HepG2 (cell line): ENCODE results near the gene NBR1. TPM values are rescaled to one million over a fixed set of nuclear protein-coding genes. Genes with fewer than 3 reads are reported as not detected.

ENCODE experiments used
- GTF2F1 ChIP-seq: fragments of 150-350 bp; IDR thresholded peaks from 2 replicates; pipeline ENCODE4 v1.6.1; 2014; ENCODE audit warnings: low read length
- HNRNPUL1 ChIP-seq: fragments of 200-400 bp; formaldehyde crosslinking; IDR thresholded peaks from 2 replicates; pipeline ENCODE4 v1.6.1; 2017; ENCODE audit warnings: low read depth, mild to moderate bottlenecking, low read length, moderate library complexity
- KAT7 ChIP-seq: IDR thresholded peaks from 2 replicates; pipeline ENCODE4 v1.6.1; 2018; ENCODE audit warnings: borderline replicate concordance, missing compliant biosample characterization
- KDM5A ChIP-seq: fragments of 200-600 bp; sonication (generic); IDR thresholded peaks from 2 replicates; pipeline ENCODE4 v1.7.0; 2018; ENCODE audit warnings: antibody characterized with exemption, mild to moderate bottlenecking, low read length, borderline replicate concordance
- PLRG1 ChIP-seq: fragments of 450-650 bp; conservative IDR thresholded peaks from 2 replicates; pipeline ENCODE4 v1.6.1; 2016
- RFX1 ChIP-seq: fragments of 450-650 bp; IDR thresholded peaks from 2 replicates; pipeline ENCODE4 v1.6.1; 2017
- SIN3A ChIP-seq: IDR thresholded peaks from 2 replicates; pipeline ENCODE4 v1.6.1; 2011; ENCODE audit warnings: low read depth, mild to moderate bottlenecking, control low read depth, low read length, borderline replicate concordance
- SP2 ChIP-seq: sonication (generic); formaldehyde crosslinking; IDR thresholded peaks from 2 replicates; pipeline ENCODE4 v1.5.1; 2020; ENCODE audit warnings: mild to moderate bottlenecking, missing genetic modification reagents
- ZFP62 ChIP-seq: sonication (generic); formaldehyde crosslinking; IDR thresholded peaks from 2 replicates; pipeline ENCODE4 v1.4.0; 2020; ENCODE audit warnings: missing genetic modification reagents
- ZNF121 ChIP-seq: sonication (generic); formaldehyde crosslinking; IDR thresholded peaks from 2 replicates; pipeline ENCODE4 v1.5.0; 2020; ENCODE audit warnings: mild to moderate bottlenecking, missing genetic modification reagents
- ZNF3 ChIP-seq: IDR thresholded peaks from 2 replicates; pipeline ENCODE4 v1.7.0; 2017; ENCODE audit warnings: inconsistent platforms
- ZNF30 ChIP-seq: sonication (generic); formaldehyde crosslinking; IDR thresholded peaks from 2 replicates; pipeline ENCODE4 v1.5.0; 2020; ENCODE audit warnings: mild to moderate bottlenecking, missing genetic modification reagents
- ZNF432 ChIP-seq: sonication (generic); formaldehyde crosslinking; IDR thresholded peaks from 2 replicates; pipeline ENCODE4 v1.5.0; 2020; ENCODE audit warnings: missing genetic modification reagents, mild to moderate bottlenecking, borderline replicate concordance
- ZNF44 ChIP-seq: sonication (generic); formaldehyde crosslinking; IDR thresholded peaks from 2 replicates; pipeline ENCODE4 v1.5.1; 2020; ENCODE audit warnings: mild to moderate bottlenecking, missing genetic modification reagents
- ZNF709 ChIP-seq: sonication (generic); formaldehyde crosslinking; IDR thresholded peaks from 2 replicates; pipeline ENCODE4 v1.5.0; 2020; ENCODE audit warnings: mild to moderate bottlenecking, missing genetic modification reagents
- ZNF878 ChIP-seq: sonication (generic); formaldehyde crosslinking; IDR thresholded peaks from 2 replicates; pipeline ENCODE4 v1.8.1; 2023; ENCODE audit warnings: mild to moderate bottlenecking, missing genetic modification reagents, moderate library complexity
- polyA plus RNA-seq, 8 experiments: library from polyadenylated mRNA; depleted of rRNA in 3 of 8; stranded (reverse) in 7 of 8; unstranded in 1 of 8; fragments of >200 nt; fragmentation: Illumina TruSeq in 4 of 8; extraction: Trizol in 4 of 8; gene quantifications; 2 replicates each; pipeline versions ENCODE4 v1.2.1 to v1.2.3, GENCODE V29; 2011 to 2016; ENCODE audit warnings: low read depth in 4 of 8, missing spikeins in 1 of 8, mixed read lengths in 1 of 8; ENCODE audit not compliant: insufficient read depth in 1 of 8
- total RNA-seq, 5 experiments: library from RNA; depleted of rRNA; stranded (reverse); fragments of >200 nt; fragmentation: Illumina TruSeq; extraction: Trizol; gene quantifications; 2 replicates each; pipeline ENCODE4 v1.2.3, GENCODE V29; 2016; ENCODE audit warnings: low read depth in 1 of 5
- TF ChIP-seq, protein P1 (sequence below), 2 experiments: sonication (generic) in 1 of 2; formaldehyde crosslinking in 1 of 2; IDR thresholded peaks; 2 replicates each; pipeline versions ENCODE4 v1.4.0 to v1.6.1; 2016 to 2020; ENCODE audit warnings: borderline replicate concordance in 1 of 2, low read depth in 1 of 2, mild to moderate bottlenecking in 1 of 2, missing genetic modification reagents in 1 of 2
- TF ChIP-seq, protein P2 (sequence below): sonication (generic); formaldehyde crosslinking; conservative IDR thresholded peaks from 2 replicates; pipeline ENCODE4 v1.8.0; 2022; ENCODE audit warnings: missing genetic modification reagents
- TF ChIP-seq, protein P3 (sequence below): sonication (generic); formaldehyde crosslinking; IDR thresholded peaks from 2 replicates; pipeline ENCODE4 v1.4.0; 2020; ENCODE audit warnings: missing genetic modification reagents
- TF ChIP-seq, protein P4 (sequence below), 2 experiments: sonication (generic) in 1 of 2; formaldehyde crosslinking in 1 of 2; IDR thresholded peaks; 2 replicates each; pipeline versions ENCODE4 v1.4.0 to v1.6.1; 2018 to 2020; ENCODE audit warnings: missing genetic modification reagents in 2 of 2, borderline replicate concordance in 1 of 2, low read depth in 1 of 2, mild to moderate bottlenecking in 1 of 2, missing biosample characterization in 1 of 2

Gene NBR1
- total and polyA plus RNA-seq, 2 of the 13 experiments (the other 11 are each of a cell fraction or from before 2014, with no cell fraction given), result 51.7 to 121 TPM

DNA sequence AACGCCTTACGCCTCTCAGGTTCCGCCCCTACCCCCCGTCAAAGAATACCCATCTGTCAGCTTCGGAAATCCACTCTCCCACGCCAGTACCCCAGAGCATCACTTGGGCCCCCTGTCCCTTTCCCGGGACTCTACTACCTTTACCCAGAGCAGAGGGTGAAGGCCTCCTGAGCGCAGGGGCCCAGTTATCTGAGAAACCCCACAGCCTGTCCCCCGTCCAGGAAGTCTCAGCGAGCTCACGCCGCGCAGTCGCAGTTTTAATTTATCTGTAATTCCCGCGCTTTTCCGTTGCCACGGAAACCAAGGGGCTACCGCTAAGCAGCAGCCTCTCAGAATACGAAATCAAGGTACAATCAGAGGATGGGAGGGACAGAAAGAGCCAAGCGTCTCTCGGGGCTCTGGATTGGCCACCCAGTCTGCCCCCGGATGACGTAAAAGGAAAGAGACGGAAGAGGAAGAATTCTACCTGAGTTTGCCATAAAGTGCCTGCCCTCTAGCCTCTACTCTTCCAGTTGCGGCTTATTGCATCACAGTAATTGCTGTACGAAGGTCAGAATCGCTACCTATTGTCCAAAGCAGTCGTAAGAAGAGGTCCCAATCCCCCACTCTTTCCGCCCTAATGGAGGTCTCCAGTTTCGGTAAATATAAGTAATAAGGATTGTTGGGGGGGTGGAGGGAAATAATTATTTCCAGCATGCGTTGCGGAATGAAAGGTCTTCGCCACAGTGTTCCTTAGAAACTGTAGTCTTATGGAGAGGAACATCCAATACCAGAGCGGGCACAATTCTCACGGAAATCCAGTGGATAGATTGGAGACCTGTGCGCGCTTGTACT lies 45.7 kb upstream of the NBR1 start, which contains the start of gene BRCA1 (continued):
- TF ChIP-seq, protein P1, sequence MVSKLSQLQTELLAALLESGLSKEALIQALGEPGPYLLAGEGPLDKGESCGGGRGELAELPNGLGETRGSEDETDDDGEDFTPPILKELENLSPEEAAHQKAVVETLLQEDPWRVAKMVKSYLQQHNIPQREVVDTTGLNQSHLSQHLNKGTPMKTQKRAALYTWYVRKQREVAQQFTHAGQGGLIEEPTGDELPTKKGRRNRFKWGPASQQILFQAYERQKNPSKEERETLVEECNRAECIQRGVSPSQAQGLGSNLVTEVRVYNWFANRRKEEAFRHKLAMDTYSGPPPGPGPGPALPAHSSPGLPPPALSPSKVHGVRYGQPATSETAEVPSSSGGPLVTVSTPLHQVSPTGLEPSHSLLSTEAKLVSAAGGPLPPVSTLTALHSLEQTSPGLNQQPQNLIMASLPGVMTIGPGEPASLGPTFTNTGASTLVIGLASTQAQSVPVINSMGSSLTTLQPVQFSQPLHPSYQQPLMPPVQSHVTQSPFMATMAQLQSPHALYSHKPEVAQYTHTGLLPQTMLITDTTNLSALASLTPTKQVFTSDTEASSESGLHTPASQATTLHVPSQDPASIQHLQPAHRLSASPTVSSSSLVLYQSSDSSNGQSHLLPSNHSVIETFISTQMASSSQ (IDR thresholded peaks at IDR 0.05; ENCODE audit: low read depth), result 0 out of 2 replicates have a peak, but pooled peaks have one; percentile 24
- TF ChIP-seq, protein P1 (CRISPR knock-in tag; IDR thresholded peaks at IDR 0.05; ENCODE audit: borderline replicate concordance), result no peak
- TF ChIP-seq HNRNPUL1 (no peak), ZNF44 (no peak; the same call in 1 of the 2 replicates), PLRG1 (no peak), GTF2F1 (peak; percentile 94), ZNF121 (CRISPR knock-in tag) (no peak), KAT7 (peak; percentile 66; the same call in 1 of the 2 replicates), ZNF30 (CRISPR knock-in tag) (no peak), ZNF709 (CRISPR knock-in tag) (0 out of 2 replicates have a peak, but pooled peaks have one; percentile 50), ZFP62 (CRISPR knock-in tag) (no peak), ZNF432 (CRISPR knock-in tag) (no peak), RFX1 (peak; percentile 95), SP2 (CRISPR knock-in tag) (peak; percentile 87), ZNF878 (CRISPR knock-in tag) (peak; percentile 80; the same call in 1 of the 2 replicates), ZNF3 (CRISPR knock-in tag) (no peak; the same call in 1 of the 2 replicates), SIN3A (peak; percentile 100), KDM5A (peak; percentile 89)
- TF ChIP-seq, protein P2, sequence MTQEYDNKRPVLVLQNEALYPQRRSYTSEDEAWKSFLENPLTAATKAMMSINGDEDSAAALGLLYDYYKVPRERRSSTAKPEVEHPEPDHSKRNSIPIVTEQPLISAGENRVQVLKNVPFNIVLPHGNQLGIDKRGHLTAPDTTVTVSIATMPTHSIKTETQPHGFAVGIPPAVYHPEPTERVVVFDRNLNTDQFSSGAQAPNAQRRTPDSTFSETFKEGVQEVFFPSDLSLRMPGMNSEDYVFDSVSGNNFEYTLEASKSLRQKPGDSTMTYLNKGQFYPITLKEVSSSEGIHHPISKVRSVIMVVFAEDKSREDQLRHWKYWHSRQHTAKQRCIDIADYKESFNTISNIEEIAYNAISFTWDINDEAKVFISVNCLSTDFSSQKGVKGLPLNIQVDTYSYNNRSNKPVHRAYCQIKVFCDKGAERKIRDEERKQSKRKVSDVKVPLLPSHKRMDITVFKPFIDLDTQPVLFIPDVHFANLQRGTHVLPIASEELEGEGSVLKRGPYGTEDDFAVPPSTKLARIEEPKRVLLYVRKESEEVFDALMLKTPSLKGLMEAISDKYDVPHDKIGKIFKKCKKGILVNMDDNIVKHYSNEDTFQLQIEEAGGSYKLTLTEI, result no peak
- TF ChIP-seq, protein P3, sequence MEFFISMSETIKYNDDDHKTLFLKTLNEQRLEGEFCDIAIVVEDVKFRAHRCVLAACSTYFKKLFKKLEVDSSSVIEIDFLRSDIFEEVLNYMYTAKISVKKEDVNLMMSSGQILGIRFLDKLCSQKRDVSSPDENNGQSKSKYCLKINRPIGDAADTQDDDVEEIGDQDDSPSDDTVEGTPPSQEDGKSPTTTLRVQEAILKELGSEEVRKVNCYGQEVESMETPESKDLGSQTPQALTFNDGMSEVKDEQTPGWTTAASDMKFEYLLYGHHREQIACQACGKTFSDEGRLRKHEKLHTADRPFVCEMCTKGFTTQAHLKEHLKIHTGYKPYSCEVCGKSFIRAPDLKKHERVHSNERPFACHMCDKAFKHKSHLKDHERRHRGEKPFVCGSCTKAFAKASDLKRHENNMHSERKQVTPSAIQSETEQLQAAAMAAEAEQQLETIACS, result 0 out of 2 replicates have a peak, but pooled peaks have one; percentile 6
- TF ChIP-seq, protein P4, sequence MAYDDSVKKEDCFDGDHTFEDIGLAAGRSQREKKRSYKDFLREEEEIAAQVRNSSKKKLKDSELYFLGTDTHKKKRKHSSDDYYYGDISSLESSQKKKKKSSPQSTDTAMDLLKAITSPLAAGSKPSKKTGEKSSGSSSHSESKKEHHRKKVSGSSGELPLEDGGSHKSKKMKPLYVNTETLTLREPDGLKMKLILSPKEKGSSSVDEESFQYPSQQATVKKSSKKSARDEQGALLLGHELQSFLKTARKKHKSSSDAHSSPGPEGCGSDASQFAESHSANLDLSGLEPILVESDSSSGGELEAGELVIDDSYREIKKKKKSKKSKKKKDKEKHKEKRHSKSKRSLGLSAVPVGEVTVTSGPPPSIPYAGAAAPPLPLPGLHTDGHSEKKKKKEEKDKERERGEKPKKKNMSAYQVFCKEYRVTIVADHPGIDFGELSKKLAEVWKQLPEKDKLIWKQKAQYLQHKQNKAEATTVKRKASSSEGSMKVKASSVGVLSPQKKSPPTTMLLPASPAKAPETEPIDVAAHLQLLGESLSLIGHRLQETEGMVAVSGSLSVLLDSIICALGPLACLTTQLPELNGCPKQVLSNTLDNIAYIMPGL (CRISPR knock-in tag; IDR thresholded peaks at IDR 0.05; ENCODE audit: borderline replicate concordance in 1 of 2, low read depth in 1 of 2), result peak; percentile 9 to 40; a peak in 2 of 4 replicates
